RWPE2 (cell line): ENCODE measurements around the gene PPP1R15A.

Experiments
- ATAC-seq: fragments of 200-7000 bp; cut with Tn5 transposase; 3 replicates; pipeline ENCODE4 v1.9.1; 2021; ENCODE audit warnings: low read depth
- DNase-seq: peaks from one replicate; pipeline ENCODE4 v3.0.0-alpha.2; 2020; ENCODE audit warnings: low spot score
- H3K27ac ChIP-seq: fragments of 450-650 bp; 2 replicates; pipeline ENCODE4 v1.5.1; 2017; ENCODE audit warnings: mild to moderate bottlenecking; ENCODE audit not compliant: poor library complexity, severe bottlenecking
- H3K27me3 ChIP-seq: fragments of 250-450 bp; sonication (Bioruptor Pico); 2 replicates; pipeline ENCODE4 v1.5.1; 2021; ENCODE audit warnings: mild to moderate bottlenecking, moderate library complexity; ENCODE audit not compliant: insufficient read depth, poor library complexity, severe bottlenecking
- H3K36me3 ChIP-seq: fragments of 250-450 bp; sonication (Bioruptor Pico); 2 replicates; pipeline ENCODE4 v1.5.1; 2020; ENCODE audit warnings: low read depth, mild to moderate bottlenecking, moderate library complexity
- H3K4me1 ChIP-seq: fragments of 250-450 bp; sonication (Bioruptor Pico); 2 replicates; pipeline ENCODE4 v1.5.1; 2021; ENCODE audit warnings: mild to moderate bottlenecking, moderate library complexity; ENCODE audit not compliant: insufficient read depth, poor library complexity, severe bottlenecking
- H3K4me3 ChIP-seq: fragments of 250-450 bp; sonication (Bioruptor Pico); 2 replicates; pipeline ENCODE4 v1.5.1; 2021; ENCODE audit warnings: mild to moderate bottlenecking, moderate library complexity; ENCODE audit not compliant: severe bottlenecking
- H3K9me3 ChIP-seq: fragments of 250-450 bp; sonication (Bioruptor Pico); 2 replicates; pipeline ENCODE4 v1.5.1; 2021; ENCODE audit warnings: mild to moderate bottlenecking, moderate library complexity; ENCODE audit not compliant: severe bottlenecking
- TF ChIP-seq, protein P1 (sequence below): fragments of 450-650 bp; IDR thresholded peaks from one replicate; pipeline ENCODE4 v1.5.1; 2017; ENCODE audit warnings: mild to moderate bottlenecking, moderate library complexity; ENCODE audit not compliant: poor library complexity, severe bottlenecking

The PPP1R15A gene

GRCh38 chr19:48866692-48867091, 5.5 kb upstream of the PPP1R15A start:
- H3K4me1 ChIP-seq = no peaks in the 10 kb centered on the region
- no peaks in the 10 kb centered on the region for H3K36me3 ChIP-seq
- H3K27ac ChIP-seq = no peak overlapping the region
- no peaks in the 10 kb centered on the region for H3K27me3 ChIP-seq
- no peak overlapping the region for H3K4me3 ChIP-seq
- DNase-seq = no peak
- ATAC-seq = no peak
- no peaks in the 10 kb centered on the region for H3K9me3 ChIP-seq
- TF ChIP-seq, protein P1, sequence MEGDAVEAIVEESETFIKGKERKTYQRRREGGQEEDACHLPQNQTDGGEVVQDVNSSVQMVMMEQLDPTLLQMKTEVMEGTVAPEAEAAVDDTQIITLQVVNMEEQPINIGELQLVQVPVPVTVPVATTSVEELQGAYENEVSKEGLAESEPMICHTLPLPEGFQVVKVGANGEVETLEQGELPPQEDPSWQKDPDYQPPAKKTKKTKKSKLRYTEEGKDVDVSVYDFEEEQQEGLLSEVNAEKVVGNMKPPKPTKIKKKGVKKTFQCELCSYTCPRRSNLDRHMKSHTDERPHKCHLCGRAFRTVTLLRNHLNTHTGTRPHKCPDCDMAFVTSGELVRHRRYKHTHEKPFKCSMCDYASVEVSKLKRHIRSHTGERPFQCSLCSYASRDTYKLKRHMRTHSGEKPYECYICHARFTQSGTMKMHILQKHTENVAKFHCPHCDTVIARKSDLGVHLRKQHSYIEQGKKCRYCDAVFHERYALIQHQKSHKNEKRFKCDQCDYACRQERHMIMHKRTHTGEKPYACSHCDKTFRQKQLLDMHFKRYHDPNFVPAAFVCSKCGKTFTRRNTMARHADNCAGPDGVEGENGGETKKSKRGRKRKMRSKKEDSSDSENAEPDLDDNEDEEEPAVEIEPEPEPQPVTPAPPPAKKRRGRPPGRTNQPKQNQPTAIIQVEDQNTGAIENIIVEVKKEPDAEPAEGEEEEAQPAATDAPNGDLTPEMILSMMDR = no peak

DNA sequence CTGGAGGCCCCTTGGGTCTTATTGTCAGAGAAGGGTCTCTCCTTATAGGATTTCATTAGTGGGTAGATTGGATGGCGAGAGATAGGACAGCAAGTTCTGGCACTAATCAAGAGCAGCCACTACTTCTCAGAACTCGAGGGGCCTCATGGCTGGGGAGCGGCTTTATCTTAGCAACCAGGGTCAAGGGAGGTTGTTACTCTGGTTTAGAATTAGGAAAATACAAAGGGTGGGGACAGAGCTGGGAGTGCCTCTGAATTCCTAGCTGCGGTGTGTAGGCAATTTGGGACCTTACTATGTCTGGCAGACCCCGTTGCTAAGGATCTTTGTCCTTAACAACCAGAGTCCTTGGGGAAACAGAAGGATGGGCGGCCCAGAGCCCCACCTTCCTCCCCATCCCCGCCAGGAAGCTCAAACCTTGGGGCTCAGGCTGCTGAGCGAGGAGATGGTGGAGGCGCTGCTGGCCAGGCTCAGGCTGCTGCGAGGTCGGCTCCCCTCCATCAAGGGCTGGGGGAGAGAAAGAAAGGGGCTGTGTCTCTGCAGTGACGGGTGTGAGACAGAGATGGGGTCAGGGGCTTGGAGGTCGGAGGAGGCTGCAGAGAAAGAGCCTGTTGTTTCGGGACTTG, 5.0 kb upstream of the PPP1R15A start:
- no peak overlapping the region for H3K4me3 ChIP-seq
- no peaks in the 10 kb centered on the region for H3K36me3 ChIP-seq
- DNase-seq (no peak), ATAC-seq (no peak)
- no peaks in the 10 kb centered on the region for H3K4me1 ChIP-seq
- TF ChIP-seq, protein P1 = no peak
- H3K9me3 ChIP-seq = no peaks in the 10 kb centered on the region
- no peak overlapping the region for H3K27ac ChIP-seq
- H3K27me3 ChIP-seq = no peaks in the 10 kb centered on the region

GRCh38 chr19:48867746-48868113, 4.5 kb upstream of the PPP1R15A start:
- Histone ChIP-seq H3K4me3 (peak overlapping the region; percentile 6), H3K27ac (peak overlapping the region; percentile 12), H3K9me3 (no peaks in the 10 kb centered on the region), H3K27me3 (no peaks in the 10 kb centered on the region), H3K4me1 (no peaks in the 10 kb centered on the region), H3K36me3 (peaks cover 4% of the 10 kb centered on the region)
- ATAC-seq (peak; percentile 7; the same call in 1 of the 3 replicates), DNase-seq (no peak)
- TF ChIP-seq, protein P1 = no peak

DNA sequence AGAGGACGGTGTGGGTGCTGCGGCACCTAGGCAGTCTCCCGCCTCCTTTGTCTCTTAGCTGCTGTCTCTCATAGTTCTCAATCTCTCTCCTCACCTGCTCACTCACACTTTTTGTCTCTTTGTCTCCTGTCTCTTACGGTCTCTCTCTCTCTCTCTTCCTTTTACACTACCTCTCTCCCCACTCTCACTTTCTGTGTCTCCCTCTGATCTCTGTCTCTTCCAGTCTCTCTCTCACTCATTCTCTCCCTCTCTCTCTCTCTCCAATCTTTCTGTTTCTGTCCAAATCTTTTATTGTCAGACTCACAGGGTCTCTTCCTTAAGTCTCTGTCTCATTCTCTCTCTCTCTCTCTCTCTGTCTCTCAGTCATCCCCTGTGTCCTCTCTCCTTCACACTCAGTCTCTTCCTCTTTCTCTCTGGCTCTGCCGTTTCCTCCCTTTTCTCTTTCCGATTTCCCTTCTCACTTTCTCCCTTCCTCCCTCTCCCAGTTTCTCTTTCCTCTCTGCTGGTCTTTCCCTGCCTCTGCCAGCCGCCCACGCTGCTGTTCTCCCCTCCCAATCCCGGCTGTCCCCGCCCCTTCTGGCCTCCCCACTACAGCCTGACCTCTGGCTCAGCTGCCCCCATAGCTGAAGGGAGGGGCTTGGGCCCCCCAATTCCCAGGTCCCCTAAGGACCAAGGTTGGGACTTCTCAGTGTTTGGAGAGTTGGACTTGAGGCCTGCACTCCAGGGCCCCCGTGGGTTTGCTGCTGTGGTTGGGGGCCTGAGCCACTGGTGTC, 3.9 kb upstream of the PPP1R15A start, which contains the start of gene PLEKHA4:
PLEKHA4 (minus strand) TSS at position 504 of the 773 bp plus-strand sequence. CDS start 997 bp downstream, outside the sequence.
- H3K27ac ChIP-seq = peak within 1 kb of the TSS; percentile 12
- 0 out of 3 replicates have a peak, but pooled peaks have one; percentile 15 for ATAC-seq
- TF ChIP-seq, protein P1 = no peak
- no peak for DNase-seq
- H3K4me3 ChIP-seq = peak within 1 kb of the TSS; percentile 6
- H3K27me3 ChIP-seq = no peaks in the 10 kb centered on the region
- no peaks in the 10 kb centered on the region for H3K9me3 ChIP-seq
- H3K36me3 ChIP-seq = peaks cover 8% of the 10 kb centered on the region
- H3K4me1 ChIP-seq = no peaks in the 10 kb centered on the region
